Panc1 (cell line): ENCODE results near the gene LIPJ. TPM values are rescaled to one million over a fixed set of nuclear protein-coding genes. Genes with fewer than 3 reads are reported as not detected.
A peak's percentile ranks its signal among the peaks of the same experiment; 100 is the strongest.

ENCODE experiments used
- ATAC-seq: fragments of 200-7000 bp; cut with Tn5 transposase; 2 replicates; pipeline ENCODE4 v1.9.1; 2020; ENCODE audit warnings: mild to moderate bottlenecking, moderate library complexity
- BruUV-seq: library from RNA; stranded (reverse); fragments of 400-500 nt; replicated peaks from 2 replicates; lab custom pipeline; 2021; lab: Mats Ljungman, UMichigan
- CTCF ChIA-PET: fragments of 300-600 bp; sonication (Branson Sonifier 250); formaldehyde crosslinking; loops from one replicate; lab custom pipeline; 2022; ENCODE audit warnings: antibody characterized with exemption; lab: Charles Lee
- POLR2A ChIA-PET: fragments of 300-600 bp; sonication (Branson Sonifier 250); formaldehyde crosslinking; loops from one replicate; lab custom pipeline; 2022; ENCODE audit warnings: antibody characterized with exemption; lab: Charles Lee
- DNase-seq: peaks from one replicate; pipeline ENCODE4 v3.0.0-alpha.2; 2010; ENCODE audit warnings: low read depth, low spot score
- H3K27ac ChIP-seq: 2 replicates; pipeline ENCODE4 v1.5.1; 2011; ENCODE audit warnings: mild to moderate bottlenecking, low read length, inconsistent platforms
- H3K27me3 ChIP-seq: fragments of 200-500 bp; sonication (Bioruptor generic); 2 replicates; pipeline ENCODE4 v1.6.0; 2014; ENCODE audit warnings: low read length, inconsistent platforms; ENCODE audit not compliant: control insufficient read depth, insufficient read depth
- H3K36me3 ChIP-seq: fragments of 200-500 bp; sonication (Bioruptor generic); 2 replicates; pipeline ENCODE4 v1.5.1; 2014; ENCODE audit warnings: inconsistent platforms, mild to moderate bottlenecking, low read length, moderate library complexity; ENCODE audit not compliant: control insufficient read depth, insufficient read depth
- H3K4me1 ChIP-seq: 2 replicates; pipeline ENCODE4 v1.5.1; 2011; ENCODE audit warnings: inconsistent platforms, mild to moderate bottlenecking, low read length, moderate library complexity; ENCODE audit not compliant: control insufficient read depth, insufficient read depth
- H3K4me3 ChIP-seq, 2 experiments: 2 replicates each; pipeline ENCODE4 v1.5.1; 2011 to 2012; ENCODE audit warnings: low read depth in 2 of 2, low read length in 2 of 2, mild to moderate bottlenecking in 2 of 2, inconsistent platforms in 1 of 2, moderate library complexity in 1 of 2
- H3K9me3 ChIP-seq: fragments of 200-500 bp; sonication (Bioruptor generic); 2 replicates; pipeline ENCODE4 v1.5.1; 2014; ENCODE audit warnings: low read depth, mild to moderate bottlenecking, inconsistent platforms, low read length, moderate library complexity; ENCODE audit not compliant: control insufficient read depth, insufficient read depth
- POLR2AphosphoS5 ChIP-seq: IDR thresholded peaks from 2 replicates; pipeline ENCODE4 v1.6.1; 2012; ENCODE audit warnings: mild to moderate bottlenecking, low read depth, low read length, moderate library complexity
- SIN3A ChIP-seq: IDR thresholded peaks from 2 replicates; pipeline ENCODE4 v1.6.1; 2012; ENCODE audit warnings: low read depth, mild to moderate bottlenecking, low read length, moderate library complexity, borderline replicate concordance; ENCODE audit not compliant: insufficient read depth
- TCF7L2 ChIP-seq: IDR thresholded peaks from 2 replicates; pipeline ENCODE4 v1.6.1; 2011; ENCODE audit warnings: mild to moderate bottlenecking, low read depth, low read length, inconsistent platforms
- in situ Hi-C: cut with HindIII; loops from 2 replicates; pipeline ENCODE4 v1.10.0; 2016; ENCODE audit warnings: low sequenced_read_pairs, low pct_unique_long_range_greater_than_20kb
- intact Hi-C: fragments of 100-400 bp; cut with micrococcal nuclease; formaldehyde crosslinking; loops from one replicate; pipeline ENCODE4 v1.10.0; 2022; ENCODE audit not compliant: unreplicated experiment
- total RNA-seq: library from RNA; stranded (reverse); gene quantifications from one replicate; pipeline ENCODE4 v1.2.1, GENCODE V29; 2021; ENCODE audit not compliant: unreplicated experiment
- TF ChIP-seq, protein P1 (sequence below), 2 experiments: IDR thresholded peaks; 2 replicates each; pipeline ENCODE4 v1.6.1; 2011 to 2012; ENCODE audit warnings: low read depth in 2 of 2, control low read depth in 1 of 2, low read length in 1 of 2, mild to moderate bottlenecking in 1 of 2, moderate library complexity in 1 of 2; ENCODE audit not compliant: insufficient read depth in 1 of 2
- TF ChIP-seq, protein P2 (sequence below): fragments of 450-650 bp; IDR thresholded peaks from 2 replicates; pipeline ENCODE4 v1.5.1; 2017; ENCODE audit warnings: mild to moderate bottlenecking

Gene LIPJ
- total RNA-seq, 1 experiment from 2014 or later, result not detected

DNA sequence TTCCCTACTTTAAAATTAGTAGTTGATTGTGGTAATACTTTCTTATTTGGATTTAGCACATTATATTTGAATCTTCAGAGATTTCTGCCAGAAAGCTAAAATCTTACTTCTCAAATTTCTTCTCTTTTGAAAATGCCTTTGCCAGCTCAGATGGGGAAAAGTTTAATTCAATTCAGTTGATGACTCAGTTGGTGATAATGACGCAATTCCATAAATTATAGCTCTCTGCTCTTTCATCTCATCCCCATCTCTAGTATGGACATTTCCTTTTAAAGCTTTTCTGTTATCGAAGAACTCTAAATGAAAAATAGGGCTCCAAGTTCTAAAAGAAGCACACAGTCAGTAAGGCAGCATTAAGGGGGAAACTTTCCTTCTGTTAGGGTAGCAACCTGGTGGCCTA is 28.9 kb upstream of the LIPJ start:
- ATAC-seq (no peak), DNase-seq (no peak)
- H3K27ac ChIP-seq, result no peak overlapping the region
- TF ChIP-seq SIN3A (no peak), POLR2AphosphoS5 (no peak), TCF7L2 (no peak)
- TF ChIP-seq, protein P1, sequence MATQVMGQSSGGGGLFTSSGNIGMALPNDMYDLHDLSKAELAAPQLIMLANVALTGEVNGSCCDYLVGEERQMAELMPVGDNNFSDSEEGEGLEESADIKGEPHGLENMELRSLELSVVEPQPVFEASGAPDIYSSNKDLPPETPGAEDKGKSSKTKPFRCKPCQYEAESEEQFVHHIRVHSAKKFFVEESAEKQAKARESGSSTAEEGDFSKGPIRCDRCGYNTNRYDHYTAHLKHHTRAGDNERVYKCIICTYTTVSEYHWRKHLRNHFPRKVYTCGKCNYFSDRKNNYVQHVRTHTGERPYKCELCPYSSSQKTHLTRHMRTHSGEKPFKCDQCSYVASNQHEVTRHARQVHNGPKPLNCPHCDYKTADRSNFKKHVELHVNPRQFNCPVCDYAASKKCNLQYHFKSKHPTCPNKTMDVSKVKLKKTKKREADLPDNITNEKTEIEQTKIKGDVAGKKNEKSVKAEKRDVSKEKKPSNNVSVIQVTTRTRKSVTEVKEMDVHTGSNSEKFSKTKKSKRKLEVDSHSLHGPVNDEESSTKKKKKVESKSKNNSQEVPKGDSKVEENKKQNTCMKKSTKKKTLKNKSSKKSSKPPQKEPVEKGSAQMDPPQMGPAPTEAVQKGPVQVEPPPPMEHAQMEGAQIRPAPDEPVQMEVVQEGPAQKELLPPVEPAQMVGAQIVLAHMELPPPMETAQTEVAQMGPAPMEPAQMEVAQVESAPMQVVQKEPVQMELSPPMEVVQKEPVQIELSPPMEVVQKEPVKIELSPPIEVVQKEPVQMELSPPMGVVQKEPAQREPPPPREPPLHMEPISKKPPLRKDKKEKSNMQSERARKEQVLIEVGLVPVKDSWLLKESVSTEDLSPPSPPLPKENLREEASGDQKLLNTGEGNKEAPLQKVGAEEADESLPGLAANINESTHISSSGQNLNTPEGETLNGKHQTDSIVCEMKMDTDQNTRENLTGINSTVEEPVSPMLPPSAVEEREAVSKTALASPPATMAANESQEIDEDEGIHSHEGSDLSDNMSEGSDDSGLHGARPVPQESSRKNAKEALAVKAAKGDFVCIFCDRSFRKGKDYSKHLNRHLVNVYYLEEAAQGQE (IDR thresholded peaks at IDR 0.05; ENCODE audit: insufficient read depth in 1 of 2, low read depth in 2 of 2, low read length in 1 of 2), result no peak
- TF ChIP-seq, protein P2, sequence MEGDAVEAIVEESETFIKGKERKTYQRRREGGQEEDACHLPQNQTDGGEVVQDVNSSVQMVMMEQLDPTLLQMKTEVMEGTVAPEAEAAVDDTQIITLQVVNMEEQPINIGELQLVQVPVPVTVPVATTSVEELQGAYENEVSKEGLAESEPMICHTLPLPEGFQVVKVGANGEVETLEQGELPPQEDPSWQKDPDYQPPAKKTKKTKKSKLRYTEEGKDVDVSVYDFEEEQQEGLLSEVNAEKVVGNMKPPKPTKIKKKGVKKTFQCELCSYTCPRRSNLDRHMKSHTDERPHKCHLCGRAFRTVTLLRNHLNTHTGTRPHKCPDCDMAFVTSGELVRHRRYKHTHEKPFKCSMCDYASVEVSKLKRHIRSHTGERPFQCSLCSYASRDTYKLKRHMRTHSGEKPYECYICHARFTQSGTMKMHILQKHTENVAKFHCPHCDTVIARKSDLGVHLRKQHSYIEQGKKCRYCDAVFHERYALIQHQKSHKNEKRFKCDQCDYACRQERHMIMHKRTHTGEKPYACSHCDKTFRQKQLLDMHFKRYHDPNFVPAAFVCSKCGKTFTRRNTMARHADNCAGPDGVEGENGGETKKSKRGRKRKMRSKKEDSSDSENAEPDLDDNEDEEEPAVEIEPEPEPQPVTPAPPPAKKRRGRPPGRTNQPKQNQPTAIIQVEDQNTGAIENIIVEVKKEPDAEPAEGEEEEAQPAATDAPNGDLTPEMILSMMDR, result no peak
- ChIA-PET POLR2A (no interaction called here), CTCF (no interaction called here)
- no TSS peak for BruUV-seq
- in situ Hi-C loops, result no loop called here
- intact Hi-C loops, result loop anchor here (10.0 kb wide), 1 partner anchor 903 kb away; the partner anchor contains the start of gene PAPSS2
- H3K4me1 ChIP-seq, result no peaks in the 10 kb centered on the region
- H3K27me3 ChIP-seq, result no peaks in the 10 kb centered on the region
- no peak overlapping the region for H3K4me3 ChIP-seq
- no peaks in the 10 kb centered on the region for H3K36me3 ChIP-seq
- H3K9me3 ChIP-seq, result no peaks in the 10 kb centered on the region

DNA sequence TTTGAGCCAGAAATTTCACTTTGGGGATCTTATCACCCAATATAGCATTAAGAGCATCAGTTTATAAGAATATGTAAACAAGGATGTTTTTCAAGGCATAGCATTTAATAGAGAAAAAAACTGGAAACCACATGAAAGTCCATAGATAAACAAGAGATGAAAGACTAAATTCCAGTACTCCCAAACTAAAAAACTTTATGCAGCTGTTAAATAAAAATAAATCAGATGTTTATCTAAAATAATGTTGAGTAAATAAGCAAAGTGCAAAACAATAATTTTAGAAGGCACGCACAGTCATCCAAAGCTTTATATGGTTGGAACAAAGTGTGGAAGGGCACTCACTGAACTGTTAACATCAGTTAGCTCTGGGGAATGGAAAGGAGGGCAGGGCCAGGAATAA is 24.4 kb upstream of the LIPJ start:
- in situ Hi-C loops, result no loop called here
- TF ChIP-seq TCF7L2, result peak; percentile 71; the same call in 1 of the 2 replicates
- TF ChIP-seq, protein P1 (IDR thresholded peaks at IDR 0.05; ENCODE audit: insufficient read depth in 1 of 2, low read depth in 2 of 2, low read length in 1 of 2), result no peak
- H3K4me3 ChIP-seq, result no peak overlapping the region
- H3K36me3 ChIP-seq, result no peaks in the 10 kb centered on the region
- H3K9me3 ChIP-seq, result no peaks in the 10 kb centered on the region; the same call in 1 of the 2 replicates
- BruUV-seq, result no TSS peak
- ATAC-seq (no peak), DNase-seq (no peak)
- H3K27me3 ChIP-seq, result no peaks in the 10 kb centered on the region
- no peak overlapping the region for H3K27ac ChIP-seq
- ChIA-PET CTCF (no interaction called here), POLR2A (no interaction called here)
- intact Hi-C loops, result no loop called here
- H3K4me1 ChIP-seq, result no peaks in the 10 kb centered on the region
